ENCODE data around the gene ATP5PD. TPM values are rescaled to one million over a fixed set of nuclear protein-coding genes. Genes with fewer than 3 reads are reported as not detected.

ATP5PD gene
- total RNA-seq, 1 experiment from 2014 or later, result 413 TPM

DNA sequence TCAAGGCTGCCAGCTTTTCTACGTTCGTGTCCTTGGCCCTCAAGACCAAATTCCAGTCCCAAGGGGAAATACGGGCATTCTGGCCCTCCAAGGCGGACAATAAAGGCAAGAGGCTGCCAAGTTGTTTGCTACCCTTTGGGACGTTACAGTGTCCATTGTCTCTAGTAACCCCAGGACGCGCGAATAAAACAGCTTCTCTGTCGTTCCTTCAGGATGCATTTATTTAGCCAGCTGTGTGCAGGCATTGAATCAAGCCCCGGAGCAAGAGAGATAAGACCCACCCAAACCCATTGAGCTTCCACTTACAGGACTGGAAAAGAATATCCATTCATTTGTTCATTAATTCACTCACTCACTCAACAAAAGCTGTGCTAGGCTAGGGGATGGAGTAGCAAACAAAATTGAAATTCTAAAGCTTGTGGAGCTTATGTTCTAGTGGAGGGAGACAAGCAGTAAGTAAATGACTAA lies 33.6 kb downstream of the ATP5PD start:
- in situ Hi-C loops (cut with HindIII; ENCODE audit: low pct_unique_long_range_greater_than_20kb, low sequenced_read_pairs) (no loop called here), intact Hi-C loops (cut with micrococcal nuclease; ENCODE audit: unreplicated experiment) (no loop called here)
- no peak for ATAC-seq
- Histone ChIP-seq H3K4me1 (ENCODE audit: control insufficient read depth, insufficient read depth, low read length) (peaks cover 21% of the 10 kb centered on the region), H3K4me3 (ENCODE audit: low read depth in 2 of 2, low read length in 2 of 2) (peak overlapping the region; percentile 78 to 82), H3K27ac (ENCODE audit: low read length) (peak overlapping the region; percentile 78), H3K36me3 (ENCODE audit: control insufficient read depth, insufficient read depth, low read length) (peaks cover 3% of the 10 kb centered on the region; the same call in 1 of the 2 replicates), H3K9me3 (ENCODE audit: control insufficient read depth, insufficient read depth, low read depth, low read length) (no peaks in the 10 kb centered on the region), H3K27me3 (ENCODE audit: control insufficient read depth, insufficient read depth, low read length) (no peaks in the 10 kb centered on the region)
- no peak for DNase-seq (ENCODE audit: low read depth, low spot score)
- TF ChIP-seq TCF7L2 (IDR thresholded peaks at IDR 0.05; ENCODE audit: low read depth, low read length) (no peak), POLR2AphosphoS5 (IDR thresholded peaks at IDR 0.05; ENCODE audit: low read depth, low read length) (no peak), SIN3A (IDR thresholded peaks at IDR 0.05; ENCODE audit: borderline replicate concordance, insufficient read depth, low read depth, low read length) (no peak)
- TF ChIP-seq, protein P1, sequence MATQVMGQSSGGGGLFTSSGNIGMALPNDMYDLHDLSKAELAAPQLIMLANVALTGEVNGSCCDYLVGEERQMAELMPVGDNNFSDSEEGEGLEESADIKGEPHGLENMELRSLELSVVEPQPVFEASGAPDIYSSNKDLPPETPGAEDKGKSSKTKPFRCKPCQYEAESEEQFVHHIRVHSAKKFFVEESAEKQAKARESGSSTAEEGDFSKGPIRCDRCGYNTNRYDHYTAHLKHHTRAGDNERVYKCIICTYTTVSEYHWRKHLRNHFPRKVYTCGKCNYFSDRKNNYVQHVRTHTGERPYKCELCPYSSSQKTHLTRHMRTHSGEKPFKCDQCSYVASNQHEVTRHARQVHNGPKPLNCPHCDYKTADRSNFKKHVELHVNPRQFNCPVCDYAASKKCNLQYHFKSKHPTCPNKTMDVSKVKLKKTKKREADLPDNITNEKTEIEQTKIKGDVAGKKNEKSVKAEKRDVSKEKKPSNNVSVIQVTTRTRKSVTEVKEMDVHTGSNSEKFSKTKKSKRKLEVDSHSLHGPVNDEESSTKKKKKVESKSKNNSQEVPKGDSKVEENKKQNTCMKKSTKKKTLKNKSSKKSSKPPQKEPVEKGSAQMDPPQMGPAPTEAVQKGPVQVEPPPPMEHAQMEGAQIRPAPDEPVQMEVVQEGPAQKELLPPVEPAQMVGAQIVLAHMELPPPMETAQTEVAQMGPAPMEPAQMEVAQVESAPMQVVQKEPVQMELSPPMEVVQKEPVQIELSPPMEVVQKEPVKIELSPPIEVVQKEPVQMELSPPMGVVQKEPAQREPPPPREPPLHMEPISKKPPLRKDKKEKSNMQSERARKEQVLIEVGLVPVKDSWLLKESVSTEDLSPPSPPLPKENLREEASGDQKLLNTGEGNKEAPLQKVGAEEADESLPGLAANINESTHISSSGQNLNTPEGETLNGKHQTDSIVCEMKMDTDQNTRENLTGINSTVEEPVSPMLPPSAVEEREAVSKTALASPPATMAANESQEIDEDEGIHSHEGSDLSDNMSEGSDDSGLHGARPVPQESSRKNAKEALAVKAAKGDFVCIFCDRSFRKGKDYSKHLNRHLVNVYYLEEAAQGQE (IDR thresholded peaks at IDR 0.05; ENCODE audit: insufficient read depth in 1 of 2, low read depth in 2 of 2, low read length in 1 of 2), result no peak
- TF ChIP-seq, protein P2, sequence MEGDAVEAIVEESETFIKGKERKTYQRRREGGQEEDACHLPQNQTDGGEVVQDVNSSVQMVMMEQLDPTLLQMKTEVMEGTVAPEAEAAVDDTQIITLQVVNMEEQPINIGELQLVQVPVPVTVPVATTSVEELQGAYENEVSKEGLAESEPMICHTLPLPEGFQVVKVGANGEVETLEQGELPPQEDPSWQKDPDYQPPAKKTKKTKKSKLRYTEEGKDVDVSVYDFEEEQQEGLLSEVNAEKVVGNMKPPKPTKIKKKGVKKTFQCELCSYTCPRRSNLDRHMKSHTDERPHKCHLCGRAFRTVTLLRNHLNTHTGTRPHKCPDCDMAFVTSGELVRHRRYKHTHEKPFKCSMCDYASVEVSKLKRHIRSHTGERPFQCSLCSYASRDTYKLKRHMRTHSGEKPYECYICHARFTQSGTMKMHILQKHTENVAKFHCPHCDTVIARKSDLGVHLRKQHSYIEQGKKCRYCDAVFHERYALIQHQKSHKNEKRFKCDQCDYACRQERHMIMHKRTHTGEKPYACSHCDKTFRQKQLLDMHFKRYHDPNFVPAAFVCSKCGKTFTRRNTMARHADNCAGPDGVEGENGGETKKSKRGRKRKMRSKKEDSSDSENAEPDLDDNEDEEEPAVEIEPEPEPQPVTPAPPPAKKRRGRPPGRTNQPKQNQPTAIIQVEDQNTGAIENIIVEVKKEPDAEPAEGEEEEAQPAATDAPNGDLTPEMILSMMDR (IDR thresholded peaks at IDR 0.05), result no peak
- no TSS peak for BruUV-seq (replicated peaks)
- ChIA-PET POLR2A (interaction anchor here (0.6 to 1.3 kb wide), 7 partner anchors 9 to 342 kb away, joined by 3 to 10 read pairs (median 5); partner anchors contain the start of gene HID1), CTCF (interaction anchor here (0.7 to 3.9 kb wide), 3 partner anchors 12 to 52 kb away, joined by 4 to 33 read pairs (median 4); no protein-coding TSS in a partner anchor)

GRCh38 chr17:75012346-75013091 lies 34.2 kb downstream of the ATP5PD start, which contains the start of gene MRPL58:
MRPL58 (plus strand) TSS chr17:75012670; CDS start chr17:75012687, 17 bp downstream.
- in situ Hi-C loops (cut with HindIII; ENCODE audit: low pct_unique_long_range_greater_than_20kb, low sequenced_read_pairs), result no loop called here
- no peaks in the 10 kb centered on the region for H3K27me3 ChIP-seq (ENCODE audit: control insufficient read depth, insufficient read depth, low read length)
- peak within 1 kb of the TSS; percentile 78 to 82 for H3K4me3 ChIP-seq (ENCODE audit: low read depth in 2 of 2, low read length in 2 of 2)
- DNase-seq (ENCODE audit: low read depth, low spot score) (no peak), ATAC-seq (peak; percentile 96)
- H3K4me1 ChIP-seq (ENCODE audit: control insufficient read depth, insufficient read depth, low read length), result peaks cover 21% of the 10 kb centered on the region
- H3K36me3 ChIP-seq (ENCODE audit: control insufficient read depth, insufficient read depth, low read length), result peaks cover 3% of the 10 kb centered on the region; the same call in 1 of the 2 replicates
- ChIA-PET POLR2A (interaction anchor here (0.6 to 1.7 kb wide), 14 partner anchors 9 to 343 kb away, joined by 3 to 10 read pairs (median 4); partner anchors contain the start of genes CDR2L and HID1), CTCF (interaction anchor here (0.6 to 3.9 kb wide), 5 partner anchors 13 to 78 kb away, joined by 3 to 33 read pairs (median 4); no protein-coding TSS in a partner anchor)
- no TSS peak for BruUV-seq (replicated peaks)
- H3K27ac ChIP-seq (ENCODE audit: low read length), result peak within 1 kb of the TSS; percentile 78
- intact Hi-C loops (cut with micrococcal nuclease; ENCODE audit: unreplicated experiment), result no loop called here
- no peaks in the 10 kb centered on the region for H3K9me3 ChIP-seq (ENCODE audit: control insufficient read depth, insufficient read depth, low read depth, low read length)
- peak; percentile 55 for TF ChIP-seq TCF7L2 (IDR thresholded peaks at IDR 0.05; ENCODE audit: low read depth, low read length)
- peak; percentile 91 for TF ChIP-seq POLR2AphosphoS5 (IDR thresholded peaks at IDR 0.05; ENCODE audit: low read depth, low read length)
- TF ChIP-seq, protein P2 (IDR thresholded peaks at IDR 0.05), result no peak
- TF ChIP-seq, protein P1 (IDR thresholded peaks at IDR 0.05; ENCODE audit: insufficient read depth in 1 of 2, low read depth in 2 of 2, low read length in 1 of 2), result no peak; a peak in 1 of 4 replicates
- peak; percentile 57; the same call in 1 of the 2 replicates for TF ChIP-seq SIN3A (IDR thresholded peaks at IDR 0.05; ENCODE audit: borderline replicate concordance, insufficient read depth, low read depth, low read length)

Measured in Panc1 (cell line).